ENCODE results near the gene SPARC.

SPARC gene

GRCh38 chr5:151657114-151657513 lies 29.6 kb downstream of the SPARC start:
- no peaks in the 10 kb centered on the region for H3K4me1 ChIP-seq (ENCODE audit: insufficient read depth, low read length)
- no peak overlapping the region for H3K4me3 ChIP-seq (ENCODE audit: low read length)
- H2AFZ ChIP-seq (ENCODE audit: low read depth, low read length): no peak overlapping the region
- peaks cover 4% of the 10 kb centered on the region for H3K36me3 ChIP-seq (ENCODE audit: insufficient read depth, low read length)
- H3K27me3 ChIP-seq (ENCODE audit: insufficient read depth, low read length): peaks cover 3% of the 10 kb centered on the region
- H3K9me3 ChIP-seq (ENCODE audit: low read length): no peaks in the 10 kb centered on the region

- H3K27me3 ChIP-seq (ENCODE audit: insufficient read depth, low read length): peaks cover 3% of the 10 kb centered on the region
- no peak overlapping the region for H2AFZ ChIP-seq (ENCODE audit: low read depth, low read length)
- H3K4me1 ChIP-seq (ENCODE audit: insufficient read depth, low read length): no peaks in the 10 kb centered on the region
- no peaks in the 10 kb centered on the region for H3K9me3 ChIP-seq (ENCODE audit: low read length)
- no peaks in the 10 kb centered on the region for H3K36me3 ChIP-seq (ENCODE audit: insufficient read depth, low read length)
- no peak overlapping the region for H3K4me3 ChIP-seq (ENCODE audit: low read length)
Measured at GRCh38 chr5:151656311-151656710, 30.4 kb downstream of the SPARC start.

- no peaks in the 10 kb centered on the region for H3K9me3 ChIP-seq (ENCODE audit: low read length)
- no peak overlapping the region for H2AFZ ChIP-seq (ENCODE audit: low read depth, low read length)
- H3K36me3 ChIP-seq (ENCODE audit: insufficient read depth, low read length): no peaks in the 10 kb centered on the region
- peaks cover 3% of the 10 kb centered on the region for H3K27me3 ChIP-seq (ENCODE audit: insufficient read depth, low read length)
- H3K4me1 ChIP-seq (ENCODE audit: insufficient read depth, low read length): no peaks in the 10 kb centered on the region
- no peak overlapping the region for H3K4me3 ChIP-seq (ENCODE audit: low read length)
Measured at GRCh38 chr5:151651997-151652645, 34.6 kb downstream of the SPARC start.

- Histone ChIP-seq H3K4me3 (ENCODE audit: low read length) (no peak overlapping the region), H3K9me3 (ENCODE audit: low read length) (no peaks in the 10 kb centered on the region), H3K27me3 (ENCODE audit: insufficient read depth, low read length) (no peaks in the 10 kb centered on the region), H2AFZ (ENCODE audit: low read depth, low read length) (no peak overlapping the region), H3K36me3 (ENCODE audit: insufficient read depth, low read length) (no peaks in the 10 kb centered on the region), H3K4me1 (ENCODE audit: insufficient read depth, low read length) (no peaks in the 10 kb centered on the region)
Measured at GRCh38 chr5:151648988-151649387, 37.7 kb downstream of the SPARC start.

- H3K36me3 ChIP-seq (ENCODE audit: insufficient read depth, low read length): no peaks in the 10 kb centered on the region
- no peak overlapping the region for H3K4me3 ChIP-seq (ENCODE audit: low read length)
- H3K9me3 ChIP-seq (ENCODE audit: low read length): no peaks in the 10 kb centered on the region
- no peaks in the 10 kb centered on the region for H3K27me3 ChIP-seq (ENCODE audit: insufficient read depth, low read length)
- H3K4me1 ChIP-seq (ENCODE audit: insufficient read depth, low read length): no peaks in the 10 kb centered on the region
- no peak overlapping the region for H2AFZ ChIP-seq (ENCODE audit: low read depth, low read length)
Measured at GRCh38 chr5:151648089-151648488, 38.6 kb downstream of the SPARC start.

- Histone ChIP-seq H2AFZ (ENCODE audit: low read depth, low read length) (no peak overlapping the region), H3K9me3 (ENCODE audit: low read length) (no peaks in the 10 kb centered on the region), H3K27me3 (ENCODE audit: insufficient read depth, low read length) (no peaks in the 10 kb centered on the region), H3K4me3 (ENCODE audit: low read length) (no peak overlapping the region), H3K4me1 (ENCODE audit: insufficient read depth, low read length) (no peaks in the 10 kb centered on the region), H3K36me3 (ENCODE audit: insufficient read depth, low read length) (no peaks in the 10 kb centered on the region)
Measured at GRCh38 chr5:151647320-151647861, 39.3 kb downstream of the SPARC start.

GRCh38 chr5:151646334-151646733 lies 40.4 kb downstream of the SPARC start:
- Histone ChIP-seq H3K9me3 (ENCODE audit: low read length) (no peaks in the 10 kb centered on the region), H3K4me1 (ENCODE audit: insufficient read depth, low read length) (no peaks in the 10 kb centered on the region), H3K27me3 (ENCODE audit: insufficient read depth, low read length) (no peaks in the 10 kb centered on the region), H2AFZ (ENCODE audit: low read depth, low read length) (no peak overlapping the region), H3K4me3 (ENCODE audit: low read length) (no peak overlapping the region), H3K36me3 (ENCODE audit: insufficient read depth, low read length) (no peaks in the 10 kb centered on the region)

- Histone ChIP-seq H3K27me3 (ENCODE audit: insufficient read depth, low read length) (no peaks in the 10 kb centered on the region), H3K9me3 (ENCODE audit: low read length) (no peaks in the 10 kb centered on the region), H3K4me3 (ENCODE audit: low read length) (no peak overlapping the region), H3K4me1 (ENCODE audit: insufficient read depth, low read length) (no peaks in the 10 kb centered on the region), H2AFZ (ENCODE audit: low read depth, low read length) (no peak overlapping the region), H3K36me3 (ENCODE audit: insufficient read depth, low read length) (no peaks in the 10 kb centered on the region)
Measured at GRCh38 chr5:151643388-151643787, 43.3 kb downstream of the SPARC start.

GRCh38 chr5:151642472-151643140 lies 44.1 kb downstream of the SPARC start:
- H3K36me3 ChIP-seq (ENCODE audit: insufficient read depth, low read length): no peaks in the 10 kb centered on the region
- H3K4me3 ChIP-seq (ENCODE audit: low read length): no peak overlapping the region
- no peaks in the 10 kb centered on the region for H3K4me1 ChIP-seq (ENCODE audit: insufficient read depth, low read length)
- H2AFZ ChIP-seq (ENCODE audit: low read depth, low read length): no peak overlapping the region
- no peaks in the 10 kb centered on the region for H3K9me3 ChIP-seq (ENCODE audit: low read length)
- no peaks in the 10 kb centered on the region for H3K27me3 ChIP-seq (ENCODE audit: insufficient read depth, low read length)

GRCh38 chr5:151638619-151639018 lies 48.1 kb downstream of the SPARC start:
- Histone ChIP-seq H2AFZ (ENCODE audit: low read depth, low read length) (no peak overlapping the region), H3K36me3 (ENCODE audit: insufficient read depth, low read length) (no peaks in the 10 kb centered on the region), H3K4me1 (ENCODE audit: insufficient read depth, low read length) (no peaks in the 10 kb centered on the region), H3K27me3 (ENCODE audit: insufficient read depth, low read length) (peaks cover 9% of the 10 kb centered on the region), H3K9me3 (ENCODE audit: low read length) (no peaks in the 10 kb centered on the region), H3K4me3 (ENCODE audit: low read length) (no peak overlapping the region)

- peaks cover 14% of the 10 kb centered on the region for H3K27me3 ChIP-seq (ENCODE audit: insufficient read depth, low read length)
- H3K4me1 ChIP-seq (ENCODE audit: insufficient read depth, low read length): no peaks in the 10 kb centered on the region
- no peak overlapping the region for H2AFZ ChIP-seq (ENCODE audit: low read depth, low read length)
- H3K36me3 ChIP-seq (ENCODE audit: insufficient read depth, low read length): no peaks in the 10 kb centered on the region
- H3K9me3 ChIP-seq (ENCODE audit: low read length): no peaks in the 10 kb centered on the region
- H3K4me3 ChIP-seq (ENCODE audit: low read length): no peak overlapping the region
Measured at GRCh38 chr5:151637676-151638075, 49.0 kb downstream of the SPARC start.

- no peak overlapping the region for H3K4me3 ChIP-seq (ENCODE audit: low read length)
- H3K27me3 ChIP-seq (ENCODE audit: insufficient read depth, low read length): peaks cover 14% of the 10 kb centered on the region
- no peaks in the 10 kb centered on the region for H3K9me3 ChIP-seq (ENCODE audit: low read length)
- H2AFZ ChIP-seq (ENCODE audit: low read depth, low read length): no peak overlapping the region
- no peaks in the 10 kb centered on the region for H3K36me3 ChIP-seq (ENCODE audit: insufficient read depth, low read length)
- H3K4me1 ChIP-seq (ENCODE audit: insufficient read depth, low read length): no peaks in the 10 kb centered on the region
Measured at GRCh38 chr5:151633892-151634291, 52.8 kb downstream of the SPARC start.

- Histone ChIP-seq H3K27me3 (ENCODE audit: insufficient read depth, low read length) (peaks cover 14% of the 10 kb centered on the region), H3K4me3 (ENCODE audit: low read length) (no peak overlapping the region), H3K36me3 (ENCODE audit: insufficient read depth, low read length) (no peaks in the 10 kb centered on the region), H3K9me3 (ENCODE audit: low read length) (no peaks in the 10 kb centered on the region), H3K4me1 (ENCODE audit: insufficient read depth, low read length) (no peaks in the 10 kb centered on the region), H2AFZ (ENCODE audit: low read depth, low read length) (no peak overlapping the region)
Measured at GRCh38 chr5:151632941-151633340, 53.8 kb downstream of the SPARC start.
